Neural progenitor cell (in vitro differentiated cells): ENCODE data around the gene FCRLA. TPM values are rescaled to one million over a fixed set of nuclear protein-coding genes. Genes with fewer than 3 reads are reported as not detected.

ENCODE experiments used
- DNase-seq: peaks from one replicate; pipeline ENCODE4 v3.0.0-alpha.2; 2016; ENCODE audit warnings: low spot score
- H2AFZ ChIP-seq: fragments of 200-600 bp; sonication (generic); replicated peaks from 2 replicates; pipeline ENCODE4 v1.6.1; 2016; ENCODE audit warnings: antibody characterized with exemption
- H3F3A ChIP-seq: fragments of 200-600 bp; sonication (generic); 2 replicates; pipeline ENCODE4 v1.6.1; 2016; ENCODE audit warnings: antibody characterized with exemption, low read depth
- H3K27ac ChIP-seq: fragments of 200-600 bp; sonication (generic); 2 replicates; pipeline ENCODE4 v1.5.1; 2016; ENCODE audit warnings: mild to moderate bottlenecking
- H3K27me3 ChIP-seq: fragments of 200-600 bp; sonication (generic); 2 replicates; pipeline ENCODE4 v1.6.1; 2016; ENCODE audit warnings: mild to moderate bottlenecking, moderate library complexity
- H3K36me3 ChIP-seq: fragments of 200-600 bp; sonication (generic); 2 replicates; pipeline ENCODE4 v1.5.1; 2016
- H3K4me1 ChIP-seq: fragments of 200-600 bp; sonication (generic); 2 replicates; pipeline ENCODE4 v1.6.1; 2016; ENCODE audit warnings: mixed run types
- H3K4me2 ChIP-seq: fragments of 200-600 bp; sonication (generic); 2 replicates; pipeline ENCODE4 v1.6.1; 2016
- H3K4me3 ChIP-seq: fragments of 200-600 bp; sonication (generic); 2 replicates; pipeline ENCODE4 v1.5.1; 2016
- H3K79me2 ChIP-seq: fragments of 200-600 bp; sonication (generic); 2 replicates; pipeline ENCODE4 v1.6.1; 2016; ENCODE audit warnings: low read depth
- H3K9ac ChIP-seq: fragments of 200-600 bp; sonication (generic); 2 replicates; pipeline ENCODE4 v1.6.1; 2016
- H3K9me3 ChIP-seq: fragments of 200-600 bp; sonication (generic); 2 replicates; pipeline ENCODE4 v1.5.1; 2016; ENCODE audit warnings: low read depth
- H4K20me1 ChIP-seq: fragments of 200-600 bp; sonication (generic); 2 replicates; pipeline ENCODE4 v1.6.1; 2016; ENCODE audit warnings: low read depth
- H3K27ac Mint-ChIP-seq: 3 replicates; pipeline ENCODE4 v1.8.0; 2021; ENCODE audit warnings: mixed read lengths
- H3K27me3 Mint-ChIP-seq: 2 replicates; pipeline ENCODE4 v1.8.0; 2022; ENCODE audit warnings: low read depth, mild to moderate bottlenecking, inconsistent platforms, moderate library complexity, mixed read lengths; ENCODE audit not compliant: insufficient read depth
- H3K36me3 Mint-ChIP-seq: 3 replicates; pipeline ENCODE4 v1.8.0; 2021; ENCODE audit warnings: mixed read lengths
- H3K4me1 Mint-ChIP-seq: 3 replicates; pipeline ENCODE4 v1.8.0; 2021; ENCODE audit warnings: mixed read lengths
- H3K4me3 Mint-ChIP-seq: 3 replicates; pipeline ENCODE4 v1.8.0; 2021; ENCODE audit warnings: mild to moderate bottlenecking, moderate library complexity, mixed read lengths
- H3K9me3 Mint-ChIP-seq: 3 replicates; pipeline ENCODE4 v1.8.0; 2020; ENCODE audit warnings: mixed read lengths
- EZH2 ChIP-seq: fragments of 200-600 bp; sonication (generic); IDR thresholded peaks from 2 replicates; pipeline ENCODE4 v1.6.1; 2017; ENCODE audit warnings: antibody characterized with exemption, mild to moderate bottlenecking, moderate library complexity
- EZH2phosphoT487 ChIP-seq: fragments of 200-600 bp; sonication (generic); IDR thresholded peaks from 2 replicates; pipeline ENCODE4 v1.6.1; 2017; ENCODE audit warnings: antibody characterized with exemption
- total RNA-seq: library from RNA; depleted of rRNA; stranded (reverse); fragments of >200 nt; gene quantifications from 2 replicates; pipeline ENCODE4 v1.2.3, GENCODE V29; 2015; ENCODE audit warnings: low replicate concordance
- TF ChIP-seq, protein P1 (sequence below): fragments of 200-600 bp; sonication (generic); IDR thresholded peaks from 2 replicates; pipeline ENCODE4 v1.5.1; 2017; ENCODE audit warnings: antibody characterized with exemption, mild to moderate bottlenecking

FCRLA gene
- total RNA-seq, 1 donor from 2014 or later, result not detected

DNA sequence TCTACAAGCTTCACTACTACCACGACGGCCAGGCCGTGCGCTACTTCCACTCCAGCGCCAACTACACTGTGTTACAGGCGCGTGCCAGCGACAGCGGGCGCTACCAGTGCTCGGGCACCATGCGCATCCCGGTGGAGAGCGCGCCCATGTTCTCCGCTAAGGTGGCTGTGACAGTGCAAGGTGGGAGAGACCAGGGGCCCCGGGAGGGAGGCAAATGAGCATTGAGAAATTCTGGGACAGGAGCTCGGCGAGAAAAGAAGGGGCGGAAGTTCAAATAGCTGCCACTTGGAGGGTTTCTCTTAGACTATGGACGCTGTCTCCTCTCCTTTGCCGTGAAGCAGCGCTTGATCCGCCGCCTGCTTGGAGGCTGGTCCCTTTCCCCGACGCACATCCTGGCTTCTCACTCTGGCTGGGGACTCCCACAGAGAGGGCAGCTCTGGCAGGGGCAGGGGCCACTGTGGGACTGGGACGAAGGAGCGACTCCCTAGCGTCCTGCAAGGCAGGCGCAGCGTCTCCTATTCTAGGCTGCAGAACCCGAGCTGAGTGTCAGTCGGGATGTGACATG is 19.0 kb downstream of the FCRLA start:
- Mint-ChIP-seq H3K27me3 (peaks cover 23% of the 10 kb centered on the region), H3K9me3 (no peaks in the 10 kb centered on the region), H3K4me3 (peak overlapping the region; percentile 93), H3K27ac (peak overlapping the region; percentile 78), H3K36me3 (no peaks in the 10 kb centered on the region), H3K4me1 (peaks cover 6% of the 10 kb centered on the region)
- no peak overlapping the region for H3K9ac ChIP-seq
- H2AFZ ChIP-seq, result peak overlapping the region; percentile 97
- peak overlapping the region; percentile 54 for H3K4me3 ChIP-seq
- H3K27ac ChIP-seq, result no peak overlapping the region
- H3K4me1 ChIP-seq, result peaks cover 5% of the 10 kb centered on the region
- H3K4me2 ChIP-seq, result peak overlapping the region; percentile 90
- TF ChIP-seq EZH2 (peak; percentile 70), EZH2phosphoT487 (peak; percentile 58)
- TF ChIP-seq, protein P1, sequence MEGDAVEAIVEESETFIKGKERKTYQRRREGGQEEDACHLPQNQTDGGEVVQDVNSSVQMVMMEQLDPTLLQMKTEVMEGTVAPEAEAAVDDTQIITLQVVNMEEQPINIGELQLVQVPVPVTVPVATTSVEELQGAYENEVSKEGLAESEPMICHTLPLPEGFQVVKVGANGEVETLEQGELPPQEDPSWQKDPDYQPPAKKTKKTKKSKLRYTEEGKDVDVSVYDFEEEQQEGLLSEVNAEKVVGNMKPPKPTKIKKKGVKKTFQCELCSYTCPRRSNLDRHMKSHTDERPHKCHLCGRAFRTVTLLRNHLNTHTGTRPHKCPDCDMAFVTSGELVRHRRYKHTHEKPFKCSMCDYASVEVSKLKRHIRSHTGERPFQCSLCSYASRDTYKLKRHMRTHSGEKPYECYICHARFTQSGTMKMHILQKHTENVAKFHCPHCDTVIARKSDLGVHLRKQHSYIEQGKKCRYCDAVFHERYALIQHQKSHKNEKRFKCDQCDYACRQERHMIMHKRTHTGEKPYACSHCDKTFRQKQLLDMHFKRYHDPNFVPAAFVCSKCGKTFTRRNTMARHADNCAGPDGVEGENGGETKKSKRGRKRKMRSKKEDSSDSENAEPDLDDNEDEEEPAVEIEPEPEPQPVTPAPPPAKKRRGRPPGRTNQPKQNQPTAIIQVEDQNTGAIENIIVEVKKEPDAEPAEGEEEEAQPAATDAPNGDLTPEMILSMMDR, result peak; percentile 44
- peaks cover 6% of the 10 kb centered on the region for H3F3A ChIP-seq
- DNase-seq, result peak; percentile 71
- no peaks in the 10 kb centered on the region for H3K9me3 ChIP-seq
- no peaks in the 10 kb centered on the region for H4K20me1 ChIP-seq
- no peaks in the 10 kb centered on the region for H3K79me2 ChIP-seq
- H3K27me3 ChIP-seq, result peaks cover 94% of the 10 kb centered on the region
- no peaks in the 10 kb centered on the region for H3K36me3 ChIP-seq

DNA sequence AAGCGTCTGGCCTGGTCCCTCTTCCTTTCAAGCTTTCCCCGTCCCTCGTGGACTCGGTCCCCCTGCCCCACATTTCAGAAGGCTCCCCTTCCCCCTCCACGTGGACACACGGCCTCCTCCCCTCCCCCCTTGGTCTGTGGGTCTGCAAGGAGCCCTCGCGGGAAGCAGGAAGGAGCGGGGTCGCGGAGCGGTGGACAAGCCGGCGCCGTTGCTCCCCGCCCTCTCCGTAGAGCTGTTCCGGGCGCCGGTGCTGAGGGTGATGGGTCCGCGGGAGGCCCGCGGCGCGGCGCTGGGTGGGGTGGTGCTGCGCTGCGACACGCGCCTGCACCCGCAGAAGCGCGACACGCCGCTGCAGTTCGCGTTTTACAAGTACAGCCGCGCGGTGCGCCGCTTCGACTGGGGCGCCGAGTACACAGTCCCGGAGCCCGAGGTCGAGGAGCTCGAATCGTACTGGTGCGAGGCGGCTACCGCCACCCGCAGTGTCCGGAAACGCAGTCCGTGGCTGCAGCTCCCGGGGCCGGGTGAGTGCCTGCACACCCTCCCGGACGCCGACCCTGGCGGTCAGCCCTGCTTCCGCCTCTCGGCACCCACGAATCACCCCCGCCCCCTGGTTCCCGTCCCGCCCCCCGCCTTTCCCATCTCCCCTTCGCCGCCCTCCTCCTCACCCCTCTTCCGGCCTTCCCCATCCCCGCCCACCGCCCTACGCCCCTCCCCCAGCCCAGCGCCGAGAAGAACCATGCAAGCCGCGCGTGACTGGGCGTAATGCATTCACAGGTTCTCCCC is 19.6 kb downstream of the FCRLA start:
- no peaks in the 10 kb centered on the region for H3K9me3 ChIP-seq
- H3K4me3 ChIP-seq, result peak overlapping the region; percentile 54
- H2AFZ ChIP-seq, result peak overlapping the region; percentile 97
- TF ChIP-seq EZH2phosphoT487, result peak; percentile 59
- TF ChIP-seq EZH2, result no peak
- peaks cover 6% of the 10 kb centered on the region for H3K4me1 Mint-ChIP-seq
- peak overlapping the region; percentile 0 for H3K9ac ChIP-seq
- peaks cover 5% of the 10 kb centered on the region for H3K4me1 ChIP-seq
- no peak overlapping the region for H3K27ac ChIP-seq
- H3K4me3 Mint-ChIP-seq, result peak overlapping the region; percentile 93
- peak overlapping the region; percentile 90 for H3K4me2 ChIP-seq
- no peaks in the 10 kb centered on the region for H3K9me3 Mint-ChIP-seq
- no peaks in the 10 kb centered on the region for H4K20me1 ChIP-seq
- no peaks in the 10 kb centered on the region for H3K79me2 ChIP-seq
- H3K27me3 Mint-ChIP-seq, result peaks cover 25% of the 10 kb centered on the region
- no peaks in the 10 kb centered on the region for H3K36me3 ChIP-seq
- no peaks in the 10 kb centered on the region for H3K36me3 Mint-ChIP-seq
- no peak overlapping the region for H3K27ac Mint-ChIP-seq
- H3K27me3 ChIP-seq, result peaks cover 93% of the 10 kb centered on the region
- H3F3A ChIP-seq, result peaks cover 6% of the 10 kb centered on the region
- DNase-seq, result peak; percentile 91

DNA sequence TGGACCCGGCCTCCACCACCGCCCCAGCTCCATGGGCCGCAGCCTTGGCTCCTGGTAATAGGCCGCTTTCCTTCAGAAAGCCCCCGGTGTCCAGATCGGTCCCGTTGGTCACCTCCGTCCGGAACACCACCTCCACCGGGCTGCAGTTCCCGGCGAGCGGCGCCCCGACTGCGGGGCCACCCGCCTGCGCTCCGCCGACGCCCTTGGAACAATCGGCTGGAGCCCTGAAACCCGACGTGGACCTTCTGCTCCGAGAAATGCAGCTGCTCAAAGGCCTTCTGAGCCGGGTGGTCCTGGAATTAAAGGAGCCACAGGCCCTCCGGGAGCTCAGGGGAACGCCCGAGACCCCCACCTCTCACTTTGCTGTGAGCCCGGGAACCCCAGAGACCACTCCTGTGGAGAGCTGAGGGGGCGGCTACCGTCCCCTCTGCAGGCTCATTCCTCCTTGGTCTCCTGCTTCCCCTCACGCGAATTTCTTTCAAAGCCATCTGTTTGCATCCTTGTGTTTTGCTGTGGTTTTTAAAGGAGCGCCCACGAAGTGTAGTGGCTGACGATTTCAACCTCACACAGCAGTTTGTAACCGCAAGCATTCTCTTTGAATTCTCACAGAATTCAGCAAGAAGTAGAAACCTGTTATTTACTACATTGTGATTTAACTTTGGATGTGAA is 20.4 kb downstream of the FCRLA start:
- TF ChIP-seq, protein P1, result no peak
- TF ChIP-seq EZH2 (no peak), EZH2phosphoT487 (no peak)
- no peaks in the 10 kb centered on the region for H3K36me3 Mint-ChIP-seq
- Histone ChIP-seq H3K4me1 (peaks cover 5% of the 10 kb centered on the region), H3K4me3 (peak overlapping the region; percentile 54), H3K79me2 (no peaks in the 10 kb centered on the region), H4K20me1 (no peaks in the 10 kb centered on the region), H3K27me3 (peaks cover 91% of the 10 kb centered on the region), H3K9me3 (no peaks in the 10 kb centered on the region), H3F3A (peaks cover 6% of the 10 kb centered on the region), H3K4me2 (peak overlapping the region; percentile 90), H3K9ac (no peak overlapping the region), H2AFZ (peak overlapping the region; percentile 97), H3K36me3 (no peaks in the 10 kb centered on the region), H3K27ac (no peak overlapping the region)
- H3K4me1 Mint-ChIP-seq, result peaks cover 6% of the 10 kb centered on the region
- peaks cover 23% of the 10 kb centered on the region for H3K27me3 Mint-ChIP-seq
- no peak for DNase-seq
- H3K9me3 Mint-ChIP-seq, result no peaks in the 10 kb centered on the region
- no peak overlapping the region for H3K27ac Mint-ChIP-seq
- peak overlapping the region; percentile 93 for H3K4me3 Mint-ChIP-seq
